T47D (cell line): Measurements from ENCODE around the gene ERC1.

Source experiments
- DNase-seq, 2 experiments: peaks; one replicate each; pipeline versions ENCODE4 v3.0.0 to v3.0.0-alpha.2; 2011 to 2012; ENCODE audit warnings: low read depth in 1 of 2, low spot score in 1 of 2
- JUND ChIP-seq: IDR thresholded peaks from 2 replicates; pipeline ENCODE4 v1.6.1; 2012; ENCODE audit warnings: low read depth
- in situ Hi-C: cut with HindIII; loops from 2 replicates; pipeline ENCODE4 v1.10.0; 2016; ENCODE audit warnings: low sequenced_read_pairs, low pct_unique_long_range_greater_than_20kb

The ERC1 gene

DNA sequence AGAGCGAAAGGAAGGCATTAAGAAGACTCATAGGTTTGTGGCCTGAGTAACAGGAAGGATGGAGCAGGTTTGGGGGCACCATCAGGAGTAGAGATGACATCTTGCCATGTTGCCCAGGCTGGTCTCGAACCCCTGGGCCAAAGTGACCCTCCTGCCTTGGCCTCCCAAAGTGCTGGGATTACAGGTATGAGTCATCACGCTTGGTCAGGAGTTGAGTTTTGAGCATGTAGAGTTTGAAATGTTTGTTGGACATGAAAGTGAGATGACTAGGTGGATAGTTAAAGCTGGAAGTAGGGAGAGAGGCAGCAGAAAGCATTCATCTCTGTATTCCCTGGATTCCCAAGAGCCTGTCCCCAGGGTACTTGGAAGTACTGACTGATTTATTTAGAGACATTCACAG lies 112.6 kb downstream of the ERC1 start:
- in situ Hi-C loops: no loop called here
- no peak for DNase-seq
- TF ChIP-seq JUND: no peak

DNA sequence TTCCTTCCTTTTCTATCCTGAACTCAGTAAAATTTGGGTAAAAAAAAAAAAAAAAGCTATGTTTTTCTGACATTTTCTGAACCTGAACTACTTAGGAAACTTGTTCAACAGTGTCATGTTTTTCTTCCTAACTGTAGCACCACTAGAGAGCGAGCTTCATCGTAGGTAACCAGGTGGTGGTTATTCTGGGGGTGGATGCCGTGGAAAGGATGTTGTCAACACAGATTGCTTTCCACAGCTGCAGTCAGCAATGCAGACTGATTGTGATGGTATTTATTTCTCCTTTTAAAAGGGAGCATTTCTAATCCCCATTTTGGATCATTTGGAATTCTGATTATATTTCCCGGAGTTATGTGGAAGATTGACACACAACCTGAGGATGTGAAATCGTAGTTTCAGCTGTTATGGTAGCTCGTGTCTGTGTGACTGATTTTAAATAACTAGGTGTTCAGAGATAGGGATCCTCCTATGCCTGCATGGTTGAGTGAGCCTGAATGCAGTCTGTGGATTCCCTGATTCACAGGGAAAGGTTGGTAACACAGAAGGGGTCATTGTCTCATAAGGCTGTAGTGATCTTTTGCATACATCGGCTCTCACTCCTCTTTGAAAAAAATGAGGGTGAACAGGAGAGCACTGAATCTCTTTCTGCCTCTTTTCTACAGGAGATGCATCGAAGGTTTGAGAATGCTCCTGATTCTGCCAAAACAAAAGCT lies 113.2 kb downstream of the ERC1 start:
- no peak for DNase-seq
- in situ Hi-C loops: no loop called here
- TF ChIP-seq JUND: no peak

DNA sequence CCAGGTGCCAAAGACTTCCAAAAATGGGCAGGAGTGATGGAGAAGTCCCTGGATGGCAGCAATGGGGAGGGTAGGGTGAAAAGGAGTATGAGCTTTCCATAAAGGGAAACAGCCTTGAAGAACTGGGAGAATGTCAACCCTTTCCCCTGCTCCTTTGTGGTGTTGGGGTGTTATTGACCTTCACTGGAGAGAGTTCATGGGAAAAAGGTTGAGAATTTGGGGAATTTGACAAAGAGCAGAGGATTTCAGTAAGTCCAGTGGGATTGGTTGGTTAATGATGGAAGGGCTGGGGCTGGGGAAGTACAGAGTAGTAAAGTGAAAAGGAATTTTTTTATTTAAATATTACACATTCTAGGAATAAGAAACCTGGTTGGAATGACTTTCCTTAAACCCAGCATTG lies 116.6 kb downstream of the ERC1 start:
- TF ChIP-seq JUND: no peak
- in situ Hi-C loops: no loop called here
- no peak for DNase-seq

DNA sequence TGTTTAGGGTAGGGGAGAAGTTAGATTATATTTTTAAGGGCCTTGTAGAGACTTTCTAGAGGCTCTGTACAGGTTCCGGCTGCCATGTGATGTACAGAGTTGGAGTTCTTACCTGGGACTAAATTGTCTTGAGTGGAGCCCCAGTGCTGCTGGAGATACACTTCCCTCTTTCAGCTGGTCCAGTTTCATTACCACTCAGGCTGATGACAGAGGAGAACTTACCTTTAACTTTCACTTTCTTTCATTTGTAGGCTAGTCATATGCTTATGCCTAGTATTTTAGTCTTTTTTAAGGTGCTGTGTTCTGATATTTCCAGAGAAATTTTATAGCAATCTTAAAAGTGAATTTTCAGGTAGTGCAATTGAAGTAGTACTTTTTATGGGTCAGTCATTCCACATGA lies 117.3 kb downstream of the ERC1 start:
- no peak for TF ChIP-seq JUND
- no peak for DNase-seq
- in situ Hi-C loops: no loop called here

DNA sequence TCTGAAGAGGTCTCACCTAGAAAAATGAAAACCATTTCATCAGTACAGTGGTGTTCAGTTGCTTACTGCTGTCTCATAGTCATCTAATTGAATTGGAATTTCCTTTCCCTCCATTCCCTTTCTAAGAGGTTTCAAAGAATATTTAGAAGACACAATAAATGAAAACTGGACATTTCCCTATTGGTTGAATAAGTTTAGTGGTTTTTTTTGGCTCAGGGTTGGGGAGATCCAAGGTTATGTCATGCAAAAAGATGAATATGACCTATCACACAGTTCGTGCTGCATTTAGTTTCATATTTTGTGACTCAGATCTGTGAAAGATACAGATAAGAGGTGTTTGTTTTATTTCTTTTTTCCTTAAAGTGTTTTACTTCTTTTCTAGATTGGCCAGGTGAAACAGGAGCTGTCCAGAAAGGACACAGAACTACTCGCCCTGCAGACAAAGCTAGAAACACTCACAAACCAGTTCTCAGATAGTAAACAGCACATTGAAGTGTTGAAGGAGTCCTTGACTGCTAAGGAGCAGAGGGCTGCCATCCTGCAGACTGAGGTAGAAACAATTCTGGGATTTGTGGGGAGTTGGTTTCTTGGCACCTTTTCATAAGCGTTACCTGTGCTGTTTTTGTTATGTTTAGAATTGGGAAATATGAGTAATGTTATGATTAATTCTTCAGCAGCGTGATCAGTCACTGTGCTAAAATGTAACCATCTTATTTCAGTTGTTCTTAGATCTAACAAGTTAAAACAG lies 124.6 kb downstream of the ERC1 start:
- no peak for TF ChIP-seq JUND
- DNase-seq: peak in 1 of 2 experiments; percentile 15
- in situ Hi-C loops: no loop called here

DNA sequence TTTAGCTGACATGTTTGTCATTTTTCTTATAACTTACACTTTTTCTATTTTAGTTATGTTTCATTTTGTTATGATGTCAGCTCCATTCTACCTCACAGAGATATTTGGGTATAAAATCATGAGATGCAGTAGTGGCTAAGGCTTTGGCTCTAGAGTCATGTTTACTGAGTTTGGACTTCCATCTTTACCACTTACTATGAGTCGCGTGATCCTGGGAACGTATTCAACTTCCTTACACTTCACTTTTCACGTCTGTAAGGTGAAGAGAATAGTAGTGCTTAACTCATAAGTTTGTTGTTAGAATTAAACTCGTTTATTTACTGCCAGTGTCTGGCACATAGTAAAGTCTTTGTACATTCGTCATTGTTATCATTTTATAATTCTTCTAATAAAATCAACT lies 126.3 kb downstream of the ERC1 start:
- TF ChIP-seq JUND: no peak
- in situ Hi-C loops: no loop called here
- no peak for DNase-seq

DNA sequence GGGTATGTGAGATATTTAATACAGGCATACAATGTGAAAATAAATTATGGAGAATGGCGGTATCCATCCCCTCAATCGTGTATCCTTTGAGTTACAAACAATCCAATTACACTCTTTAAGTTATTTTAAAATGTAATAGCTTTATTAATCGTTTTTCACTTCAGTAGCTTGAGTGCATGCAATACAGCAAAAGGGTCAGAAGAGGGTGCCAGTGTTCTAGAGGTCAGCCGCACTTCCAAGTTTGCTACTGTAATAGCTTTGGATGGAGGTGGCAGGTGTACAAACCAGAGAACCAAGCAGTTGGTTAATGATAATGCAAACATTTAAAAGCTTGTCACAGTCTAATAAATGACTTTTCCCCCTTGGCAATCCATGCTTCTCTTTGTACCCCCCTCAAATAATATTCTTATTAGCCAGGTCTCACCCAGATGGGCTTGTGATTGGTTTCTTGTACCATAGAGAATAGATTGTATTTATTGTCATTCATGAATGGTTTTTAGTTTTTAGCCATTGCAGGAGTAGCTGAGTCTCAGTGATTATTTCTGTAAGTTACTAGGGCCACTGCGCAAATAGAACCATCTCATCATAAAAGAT lies 127.0 kb downstream of the ERC1 start:
- in situ Hi-C loops: no loop called here
- peak in 1 of 2 experiments; percentile 77 for DNase-seq
- no peak for TF ChIP-seq JUND

DNA sequence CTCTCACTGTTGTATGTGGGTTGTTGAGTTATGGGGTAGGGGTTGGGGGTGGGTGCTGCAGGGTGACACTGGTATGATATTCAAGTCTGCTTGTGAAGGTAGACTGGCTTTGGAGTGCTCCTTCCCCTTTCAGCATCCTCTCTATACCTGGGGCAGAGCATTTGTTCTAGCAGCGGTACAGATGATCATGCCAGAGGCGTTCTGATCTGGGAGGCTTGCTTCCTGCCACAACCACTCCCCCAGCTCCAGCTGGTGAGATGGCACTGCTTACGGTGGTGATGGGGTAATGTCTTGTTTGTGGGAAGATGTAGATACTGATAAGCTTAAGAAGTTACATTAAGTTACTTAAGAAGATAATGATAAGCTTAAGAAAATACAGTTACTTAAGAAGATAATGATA lies 131.8 kb downstream of the ERC1 start:
- in situ Hi-C loops: no loop called here
- peak in 1 of 2 experiments; percentile 42 for DNase-seq
- no peak for TF ChIP-seq JUND

DNA sequence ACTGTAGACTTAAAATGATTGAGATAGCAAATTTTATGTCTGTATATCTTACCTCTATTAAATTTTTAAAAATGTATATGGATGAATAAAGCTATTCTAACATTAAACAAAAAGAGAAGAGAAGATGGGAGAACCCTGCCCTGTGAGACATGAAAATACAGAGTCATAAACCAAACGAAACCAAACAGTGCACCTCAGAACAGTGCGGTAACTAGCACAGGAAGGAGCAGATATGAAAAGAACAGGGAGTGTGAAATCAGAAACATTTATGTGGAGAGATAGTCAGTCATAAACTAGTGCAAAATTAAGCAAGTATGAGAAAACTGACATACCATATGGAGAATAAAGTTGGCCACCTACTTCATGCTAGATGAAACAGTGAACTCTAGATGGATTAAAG lies 135.1 kb downstream of the ERC1 start:
- in situ Hi-C loops: no loop called here
- TF ChIP-seq JUND: no peak
- DNase-seq: no peak

DNA sequence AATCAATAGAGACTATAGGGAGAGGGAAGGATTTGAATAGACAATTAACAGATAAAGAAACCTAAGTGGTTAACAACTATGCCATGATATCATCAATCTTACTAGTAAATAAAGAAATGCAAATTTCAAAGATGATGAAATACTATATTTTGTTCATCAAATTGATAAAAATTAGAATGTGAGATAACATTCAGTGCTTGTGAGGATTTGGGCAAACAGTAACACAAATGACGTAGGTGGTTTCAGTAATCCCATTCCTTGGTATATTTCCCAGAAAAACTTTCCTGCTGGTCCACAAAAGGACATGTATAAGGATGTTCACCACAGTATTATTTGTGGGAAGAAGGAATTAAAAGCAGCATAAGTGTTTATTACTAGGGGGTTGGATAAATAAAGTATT lies 136.0 kb downstream of the ERC1 start:
- TF ChIP-seq JUND: no peak
- in situ Hi-C loops: no loop called here
- no peak for DNase-seq

DNA sequence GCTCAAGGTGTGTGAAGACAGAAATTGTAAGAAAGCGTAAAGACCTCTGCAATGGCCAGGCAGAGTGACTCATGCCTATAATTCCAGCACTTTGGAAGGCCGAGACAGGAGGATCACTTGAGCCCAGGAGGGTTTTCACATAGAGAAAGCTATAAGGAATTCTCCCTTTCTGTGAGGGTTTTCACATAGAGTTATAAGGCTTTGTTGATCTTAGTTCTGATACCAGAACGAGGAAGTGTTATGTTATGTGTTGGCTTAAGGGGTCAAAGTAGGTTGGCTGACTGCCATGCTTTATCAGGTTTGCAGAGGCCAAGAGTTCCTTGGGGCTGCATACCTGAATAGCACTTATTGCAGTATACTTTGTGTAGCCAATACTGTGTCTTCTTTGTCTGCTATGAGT lies 139.1 kb downstream of the ERC1 start:
- no peak for DNase-seq
- in situ Hi-C loops: no loop called here
- no peak for TF ChIP-seq JUND

DNA sequence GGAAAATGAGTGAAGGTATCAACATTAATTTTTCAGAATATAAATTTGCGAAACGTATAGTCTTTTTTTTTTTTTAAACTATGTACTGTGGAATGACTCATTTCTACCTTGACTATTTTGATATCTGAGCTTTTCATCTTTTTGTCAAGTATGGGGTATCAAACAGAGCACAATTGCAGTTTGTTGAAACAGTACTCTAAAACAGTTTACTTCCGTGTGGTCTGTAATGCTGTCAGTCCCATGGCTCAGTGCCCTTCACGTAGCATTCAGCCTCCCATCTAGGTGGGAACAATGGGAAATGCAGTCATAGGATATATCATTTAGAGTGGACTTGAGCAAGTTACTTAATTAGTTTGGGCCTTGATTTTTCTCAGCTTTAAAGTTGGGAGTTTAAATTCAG lies 139.5 kb downstream of the ERC1 start:
- no peak for TF ChIP-seq JUND
- in situ Hi-C loops: no loop called here
- no peak for DNase-seq

DNA sequence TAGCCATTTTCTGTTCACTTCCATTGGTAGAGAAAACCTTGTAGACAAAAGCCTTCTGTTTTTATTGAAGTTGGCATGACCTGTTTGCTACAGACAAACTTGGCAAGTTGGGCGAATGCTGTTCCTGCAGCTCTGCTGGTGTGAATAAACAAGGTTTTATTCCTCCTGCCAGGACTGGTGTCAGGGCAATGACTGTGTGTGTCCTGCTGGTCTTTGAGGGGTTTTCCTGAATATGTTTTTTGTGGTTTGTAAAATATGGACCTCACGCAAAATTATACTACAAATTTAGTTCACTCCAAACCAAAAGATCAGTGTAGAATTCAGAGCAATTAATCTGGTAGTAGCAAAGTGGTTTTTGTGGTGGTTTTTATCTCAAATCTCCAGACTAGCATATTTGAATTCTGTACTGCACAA lies 140.8 kb downstream of the ERC1 start:
- no peak for TF ChIP-seq JUND
- peak in 1 of 2 experiments; percentile 62 for DNase-seq
- in situ Hi-C loops: no loop called here
